GM21447 (cell line): ENCODE measurements around the gene CTBP1.
"Not testable (repeated sequence)": the region's sequence is repeated elsewhere in the genome, so short reads cannot be mapped to it uniquely, and the experiment has no call there.

ENCODE experiments used
- ATAC-seq: cut with Tn5 transposase; IDR thresholded peaks from one replicate; pipeline ENCODE4 v1.9.1; 2021; ENCODE audit not compliant: unreplicated experiment

The CTBP1 gene

DNA sequence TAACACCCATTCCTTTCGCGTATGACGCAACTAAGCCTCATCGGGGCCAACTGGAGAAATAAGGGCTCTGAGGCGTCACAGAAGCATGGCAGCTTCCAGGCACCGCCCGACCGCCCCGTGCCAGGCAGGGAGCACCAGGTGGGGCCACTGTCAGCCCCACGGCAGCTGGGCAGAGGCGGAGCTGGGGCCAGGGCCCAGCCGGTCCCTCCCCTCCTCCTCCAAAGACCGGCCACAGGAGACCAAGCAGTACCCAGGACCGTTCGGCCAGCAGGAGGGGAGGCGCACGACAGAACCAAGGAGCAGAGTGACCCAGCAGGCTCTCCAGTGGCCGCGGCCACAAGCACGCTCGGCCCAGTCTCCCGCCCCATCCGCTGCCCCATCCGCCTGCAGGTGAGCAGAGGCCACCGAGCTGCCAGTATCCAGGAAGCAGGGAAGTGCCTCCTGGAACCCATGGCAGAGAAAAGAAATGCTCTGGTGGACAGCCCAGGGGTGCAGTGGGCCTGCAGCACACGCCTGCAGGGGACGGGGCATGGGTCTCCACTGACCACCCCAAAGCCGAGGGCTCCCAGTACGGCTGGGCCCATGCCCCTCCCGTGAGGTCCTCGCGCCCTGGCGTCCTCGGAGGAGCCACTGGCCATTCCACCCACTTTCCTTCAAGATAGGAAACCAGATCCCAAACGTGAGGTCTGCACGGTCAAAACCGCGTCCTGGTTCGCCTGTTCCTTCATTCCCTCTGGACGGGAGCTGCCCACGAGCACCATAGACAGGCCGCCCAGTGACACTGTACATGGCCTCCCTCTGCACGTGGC lies 9.6 kb downstream of the CTBP1 start:
- no peak for ATAC-seq

DNA sequence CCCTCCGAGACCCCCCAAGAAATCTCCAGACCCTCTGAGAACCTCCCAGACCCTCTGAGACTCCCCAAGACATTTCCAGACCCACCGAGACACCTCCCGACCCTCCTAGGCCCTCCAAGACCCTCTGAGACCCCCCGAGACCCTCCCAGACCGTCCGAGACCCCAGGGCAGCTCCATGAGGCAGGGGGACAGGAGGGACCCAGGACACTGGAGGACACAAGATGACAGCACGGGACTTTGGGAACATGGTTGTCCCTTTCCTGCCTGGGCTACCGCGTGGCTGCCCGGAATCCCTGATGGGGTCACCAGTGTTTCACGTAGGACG lies 10.3 kb downstream of the CTBP1 start:
- no peak for ATAC-seq

DNA sequence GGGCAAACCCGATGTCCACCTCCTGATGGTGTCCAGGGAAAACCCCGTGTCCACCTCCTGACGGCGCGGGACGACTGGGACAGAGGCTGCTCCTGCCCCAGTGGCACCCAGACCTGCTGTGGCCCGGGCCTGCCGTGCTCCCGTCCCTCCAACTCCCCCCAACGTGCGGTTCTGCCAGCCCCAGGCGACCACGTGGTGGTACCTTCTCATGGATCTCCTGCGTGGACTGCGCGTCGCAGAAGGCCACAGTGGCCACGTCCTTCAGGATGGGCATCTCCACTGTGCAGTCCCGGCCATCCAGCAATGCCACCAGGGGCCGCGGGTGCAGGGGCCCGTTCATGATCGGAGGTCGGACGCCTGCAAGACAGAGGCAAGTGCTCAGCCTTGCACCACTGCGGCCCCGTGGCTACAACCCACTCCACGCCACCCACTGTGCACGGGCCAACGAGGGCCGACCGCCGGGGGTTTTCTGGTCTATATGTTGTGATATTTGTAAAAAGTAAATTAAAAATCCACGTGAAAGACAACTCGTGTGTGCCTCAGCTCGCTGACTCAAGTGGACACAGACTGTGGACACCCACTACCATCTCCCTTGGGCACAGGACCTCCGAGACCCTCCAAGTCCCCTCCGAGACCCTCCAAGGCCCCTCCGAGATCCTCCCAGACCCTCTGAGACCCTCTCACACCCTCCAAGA lies 10.8 kb downstream of the CTBP1 start:
- ATAC-seq, result no peak

DNA sequence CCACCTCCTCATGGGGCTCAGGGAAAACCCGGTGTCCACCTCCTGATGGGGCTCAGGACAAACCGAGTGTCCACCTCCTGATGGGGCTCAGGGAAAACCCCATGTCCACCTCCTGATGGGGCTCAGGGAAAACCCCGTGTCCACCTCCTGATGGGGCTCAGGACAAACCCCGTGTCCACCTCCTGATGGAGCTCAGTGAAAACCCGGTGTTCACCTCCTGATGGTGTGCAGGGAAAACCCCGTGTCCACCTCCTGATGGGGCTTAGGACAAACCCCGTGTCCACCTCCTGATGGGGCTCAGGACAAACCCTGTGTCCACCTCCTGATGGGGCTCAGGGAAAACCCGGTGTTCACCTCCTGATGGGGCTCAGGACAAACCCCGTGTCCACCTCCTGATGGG lies 11.7 kb downstream of the CTBP1 start:
- not testable (repeated sequence) for ATAC-seq

DNA sequence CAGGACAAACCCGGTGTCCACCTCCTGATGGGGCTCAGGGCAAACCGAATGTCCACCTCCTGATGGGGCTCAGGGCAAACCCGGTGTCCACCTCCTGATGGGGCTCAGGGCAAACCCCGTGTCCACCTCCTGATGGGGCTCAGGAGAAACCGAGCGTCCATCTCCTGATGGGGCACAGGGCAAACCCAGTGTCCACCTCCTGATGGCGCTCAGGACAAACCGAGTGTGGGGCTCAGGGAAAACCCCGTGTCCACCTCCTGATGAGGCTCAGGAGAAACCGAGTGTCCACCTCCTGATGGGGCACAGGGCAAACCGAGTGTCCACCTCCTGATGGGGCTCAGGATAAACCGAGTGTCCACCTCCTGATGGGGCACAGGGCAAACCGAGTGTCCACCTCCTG lies 12.1 kb downstream of the CTBP1 start:
- not testable (repeated sequence) for ATAC-seq

DNA sequence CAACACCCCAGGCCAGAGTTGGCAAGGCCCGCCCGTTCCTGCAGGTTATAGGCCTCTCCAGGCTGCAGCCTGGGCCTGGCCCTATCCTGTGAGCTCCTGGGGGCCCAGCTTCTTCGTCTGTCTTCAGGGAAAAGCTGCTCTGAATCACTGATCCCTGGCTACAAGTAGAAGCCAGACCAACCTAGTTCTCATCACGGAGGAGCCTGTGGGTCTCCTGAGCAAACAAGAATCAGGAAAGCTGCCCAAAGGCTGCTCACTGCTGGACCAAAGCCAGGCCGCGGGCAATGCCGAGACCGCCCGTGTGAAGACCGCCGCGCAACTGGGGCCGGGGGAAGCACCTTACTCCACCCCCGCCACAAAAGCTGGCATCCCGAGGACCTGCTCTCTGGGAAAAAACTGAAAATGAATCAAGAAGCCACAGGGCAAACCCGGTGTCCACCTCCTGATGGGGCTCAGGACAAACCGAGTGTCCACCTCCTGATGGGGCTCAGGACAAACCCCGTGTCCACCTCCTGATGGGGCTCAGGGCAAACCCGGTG lies 12.8 kb downstream of the CTBP1 start:
- ATAC-seq, result no peak

DNA sequence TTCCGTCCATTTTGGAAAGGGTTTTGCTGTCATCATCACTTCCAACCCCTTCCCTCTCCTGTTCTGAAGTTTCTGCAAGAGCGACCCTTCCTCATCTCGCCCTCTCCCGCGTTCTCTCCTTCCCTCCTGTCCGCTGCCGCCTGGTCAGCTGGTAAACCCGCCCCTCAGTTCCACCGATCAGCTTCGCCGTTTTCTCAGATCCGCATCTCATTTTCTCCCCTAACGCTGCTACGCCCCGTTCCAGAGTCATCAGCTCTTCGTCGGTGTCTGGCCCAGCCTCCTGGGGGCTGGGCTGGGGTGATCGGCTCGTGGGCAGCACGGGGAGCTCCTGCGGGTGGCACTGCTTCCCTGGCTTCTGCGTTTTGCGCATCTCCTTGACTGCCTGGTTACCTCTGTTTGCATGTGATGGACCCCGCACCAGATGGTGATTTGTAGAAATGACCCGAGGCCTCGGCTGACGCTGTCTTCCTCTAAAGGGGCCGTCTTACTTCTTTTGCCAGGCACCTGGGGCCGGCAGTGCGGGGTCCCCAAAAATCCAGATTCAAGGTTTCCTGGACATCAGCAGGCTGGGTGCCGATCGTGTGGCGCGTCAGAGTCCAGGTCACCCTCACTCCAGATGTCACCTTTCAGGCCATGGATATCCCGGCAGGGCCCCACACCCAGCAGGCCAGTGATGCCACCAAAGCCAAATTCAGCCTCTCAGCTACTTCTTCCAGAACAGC lies 13.4 kb downstream of the CTBP1 start:
- no peak for ATAC-seq

DNA sequence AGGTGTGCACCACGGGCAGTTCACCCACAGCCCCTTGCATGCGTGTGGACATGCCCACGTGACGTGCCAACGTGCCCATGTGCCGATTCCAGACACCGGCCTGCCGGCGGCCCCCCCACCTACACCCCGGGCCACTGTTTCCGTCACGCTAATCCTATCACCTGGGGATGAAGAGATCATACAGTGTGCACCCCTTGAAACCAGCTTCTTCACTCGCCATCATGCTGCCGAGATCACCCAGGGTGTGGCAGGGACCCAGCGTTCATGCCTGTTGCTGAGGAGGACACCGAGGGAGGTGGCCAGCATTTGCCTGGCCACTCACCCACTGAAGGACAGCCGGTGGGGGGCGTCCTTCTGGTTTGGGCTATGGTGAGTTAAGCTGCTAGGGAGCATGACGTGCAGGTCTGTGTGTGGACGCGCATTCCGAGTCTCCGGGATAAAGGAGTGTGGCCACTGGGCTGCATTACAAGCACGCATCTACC lies 14.1 kb downstream of the CTBP1 start:
- no peak for ATAC-seq

DNA sequence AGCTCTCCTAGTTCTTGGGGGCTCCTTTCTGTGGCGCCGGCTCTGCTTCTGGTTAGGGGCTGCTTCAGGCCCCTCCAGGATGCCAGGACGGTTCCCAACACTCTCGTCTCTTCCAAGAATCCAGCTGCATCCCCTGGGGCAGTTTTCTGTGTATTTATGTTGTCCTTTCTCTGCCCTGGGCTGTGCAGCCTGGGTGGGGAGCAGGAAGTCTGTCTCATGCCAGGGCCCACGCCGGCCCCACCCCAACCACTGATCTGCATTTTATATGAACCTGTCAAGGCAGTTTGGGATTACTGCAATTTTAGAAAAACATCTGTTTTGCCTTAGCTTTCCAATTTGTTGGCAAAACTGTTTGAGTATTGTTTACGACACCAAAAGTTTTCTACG lies 14.6 kb downstream of the CTBP1 start:
- no peak for ATAC-seq

DNA sequence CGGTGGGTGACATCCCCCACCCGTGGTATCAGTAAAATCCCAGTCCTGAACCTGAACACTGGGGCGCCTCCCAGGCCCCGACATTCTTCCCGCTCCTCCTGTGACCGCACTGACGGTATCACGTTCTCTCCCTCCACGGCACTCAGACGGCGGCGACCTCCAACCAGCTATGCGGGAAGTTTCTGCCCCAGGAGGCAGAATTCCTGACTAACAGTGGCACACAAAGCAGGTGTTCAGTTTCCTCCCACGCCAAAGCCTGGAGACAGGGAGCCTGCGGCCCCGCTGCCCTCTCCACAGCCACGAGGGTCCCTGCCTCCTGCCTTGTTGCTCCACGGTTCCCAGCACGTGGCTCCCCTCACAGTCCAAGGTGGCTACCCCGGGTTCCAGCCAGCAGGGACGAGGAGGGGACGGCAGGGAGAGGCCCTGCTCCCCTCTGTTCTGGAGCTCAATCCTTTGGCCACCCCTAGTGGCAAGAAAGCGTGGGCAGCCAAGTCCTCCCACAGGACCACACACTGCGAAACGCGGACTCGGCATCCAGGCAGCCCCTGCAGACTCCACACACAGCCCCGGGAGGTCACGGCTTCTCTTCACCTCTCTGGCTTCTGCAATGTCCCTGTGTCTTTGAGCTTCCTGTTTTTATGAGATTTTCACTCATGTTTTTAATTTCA lies 15.2 kb downstream of the CTBP1 start:
- no peak for ATAC-seq

DNA sequence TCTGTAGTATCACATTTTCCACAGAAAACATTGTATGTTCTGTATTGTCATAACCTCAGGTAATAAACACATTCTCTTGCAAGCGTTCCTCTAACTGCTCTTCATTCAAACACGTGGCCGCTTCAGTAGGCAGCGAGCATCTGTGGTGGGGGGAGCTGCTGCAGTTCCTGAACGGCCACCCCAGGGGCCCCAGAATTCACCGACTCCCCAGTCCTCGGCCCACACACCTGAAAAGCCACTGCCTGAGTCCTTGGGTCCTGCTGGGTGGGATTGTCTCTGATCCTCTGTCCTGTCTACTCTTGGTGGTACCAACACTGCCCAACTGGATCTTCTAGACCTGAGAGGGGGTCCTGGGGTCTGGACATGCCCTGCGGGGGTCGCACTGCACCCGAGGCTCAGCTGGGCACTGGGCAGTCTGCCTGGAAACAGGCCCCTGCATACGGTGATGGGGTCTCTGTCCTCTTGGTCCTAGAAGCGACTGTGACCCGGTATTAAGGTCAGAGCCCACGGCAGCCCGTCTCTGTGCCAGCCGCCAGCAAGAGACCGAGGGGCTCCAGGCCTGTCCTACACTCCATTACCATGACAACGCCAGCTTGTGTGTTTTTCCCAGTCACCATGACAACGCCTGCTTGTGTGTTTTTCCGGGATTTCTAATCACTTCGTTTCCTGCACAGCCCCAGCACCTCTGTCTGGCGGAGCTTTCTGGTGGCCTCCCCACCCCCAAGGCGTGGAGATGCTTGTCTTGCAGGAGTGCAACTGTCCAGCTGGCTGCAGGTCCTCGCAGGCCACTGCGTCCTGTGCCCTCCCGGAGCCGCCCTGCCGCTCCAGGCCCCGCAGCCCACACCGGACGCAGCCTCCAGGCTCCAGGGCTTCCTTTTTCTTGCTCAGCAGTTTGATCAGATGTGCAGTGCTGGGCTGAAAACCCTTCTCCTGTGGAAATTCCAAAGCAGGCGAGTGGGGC lies 16.0 kb downstream of the CTBP1 start:
- ATAC-seq, result no peak

DNA sequence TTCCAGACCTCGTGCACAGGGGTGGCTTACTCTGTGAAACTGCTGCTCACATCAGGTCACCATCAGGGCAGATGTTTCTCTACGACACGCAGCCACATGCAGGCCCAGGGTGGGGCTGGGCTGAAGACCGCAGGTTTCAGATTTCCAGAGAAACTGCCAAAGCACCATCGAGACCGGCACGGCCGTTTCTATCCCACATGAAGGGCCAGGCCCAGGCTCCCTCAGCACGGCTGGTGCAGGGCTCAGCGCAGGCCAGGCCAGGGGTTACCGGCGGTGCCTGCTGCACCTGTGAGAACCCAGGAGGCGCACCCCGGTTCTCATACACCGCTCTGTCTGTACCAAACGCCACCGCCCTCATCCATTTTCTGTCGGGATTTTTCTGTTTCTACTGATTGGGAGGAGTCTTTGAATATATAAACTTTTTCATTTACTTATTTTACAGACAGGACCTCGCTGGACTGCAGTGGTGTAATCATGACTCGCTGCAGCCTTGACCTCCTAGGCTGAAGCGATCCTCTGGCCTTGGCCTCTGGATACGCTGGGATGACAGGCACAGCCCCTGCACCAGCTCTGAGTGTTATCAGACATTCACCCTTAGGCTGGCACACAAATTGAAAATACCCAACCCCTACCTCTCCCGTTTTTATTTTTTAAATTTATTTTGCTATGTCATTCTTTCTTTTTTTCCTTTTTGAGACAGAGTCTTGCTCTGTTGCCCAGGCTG lies 17.1 kb downstream of the CTBP1 start:
- ATAC-seq, result no peak

DNA sequence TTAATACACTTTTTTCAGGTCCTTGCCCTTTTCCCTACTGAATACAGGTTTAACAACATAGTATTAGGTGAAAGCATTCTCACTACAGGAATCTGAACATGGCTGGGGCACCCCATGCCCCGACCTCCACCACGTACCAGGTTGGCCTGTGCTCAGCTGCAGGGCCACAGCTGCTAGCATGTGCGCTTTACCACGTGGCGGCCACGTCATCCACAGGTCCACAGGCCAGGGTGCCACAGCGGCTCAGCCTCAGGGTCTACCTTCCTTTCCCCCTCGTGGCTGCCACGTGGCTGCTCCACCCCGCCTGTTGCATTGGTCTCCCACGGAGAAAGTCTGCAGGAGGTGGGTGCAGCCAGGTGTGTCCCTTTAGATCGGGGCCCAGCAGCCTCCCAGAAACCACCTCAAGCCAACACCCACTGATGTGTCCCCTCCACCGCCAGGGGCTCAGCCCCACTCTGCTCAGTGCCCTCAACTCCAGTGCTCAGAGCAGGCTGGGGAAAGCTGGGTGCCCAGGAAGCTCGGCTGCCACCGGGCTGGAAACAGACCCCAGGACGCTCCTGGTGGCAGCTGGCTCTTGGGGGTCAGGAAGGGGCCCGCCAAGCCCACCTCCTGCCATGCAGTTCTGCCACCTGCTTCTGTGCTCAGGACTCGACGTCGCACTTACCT lies 17.8 kb downstream of the CTBP1 start:
- ATAC-seq, result no peak

DNA sequence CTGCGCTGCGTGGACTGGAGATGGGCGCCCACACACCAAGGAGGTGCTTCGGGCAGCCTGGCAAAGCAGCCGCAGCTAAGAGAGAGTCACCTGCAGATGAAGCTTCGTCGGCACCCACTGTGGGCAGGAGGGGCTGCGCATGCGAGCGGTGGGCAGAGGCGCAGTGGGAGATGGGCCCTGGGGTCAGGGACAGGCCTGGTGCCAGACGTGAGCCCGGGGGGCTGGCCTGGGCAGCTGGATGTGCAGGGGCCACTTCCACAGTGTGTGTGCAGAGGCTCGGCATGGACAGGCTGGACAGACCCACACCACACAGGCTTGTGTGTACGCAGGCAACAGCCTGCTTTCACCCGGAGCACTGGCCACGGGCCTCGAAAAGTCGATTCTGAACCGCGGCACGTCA lies 18.6 kb downstream of the CTBP1 start:
- no peak for ATAC-seq

DNA sequence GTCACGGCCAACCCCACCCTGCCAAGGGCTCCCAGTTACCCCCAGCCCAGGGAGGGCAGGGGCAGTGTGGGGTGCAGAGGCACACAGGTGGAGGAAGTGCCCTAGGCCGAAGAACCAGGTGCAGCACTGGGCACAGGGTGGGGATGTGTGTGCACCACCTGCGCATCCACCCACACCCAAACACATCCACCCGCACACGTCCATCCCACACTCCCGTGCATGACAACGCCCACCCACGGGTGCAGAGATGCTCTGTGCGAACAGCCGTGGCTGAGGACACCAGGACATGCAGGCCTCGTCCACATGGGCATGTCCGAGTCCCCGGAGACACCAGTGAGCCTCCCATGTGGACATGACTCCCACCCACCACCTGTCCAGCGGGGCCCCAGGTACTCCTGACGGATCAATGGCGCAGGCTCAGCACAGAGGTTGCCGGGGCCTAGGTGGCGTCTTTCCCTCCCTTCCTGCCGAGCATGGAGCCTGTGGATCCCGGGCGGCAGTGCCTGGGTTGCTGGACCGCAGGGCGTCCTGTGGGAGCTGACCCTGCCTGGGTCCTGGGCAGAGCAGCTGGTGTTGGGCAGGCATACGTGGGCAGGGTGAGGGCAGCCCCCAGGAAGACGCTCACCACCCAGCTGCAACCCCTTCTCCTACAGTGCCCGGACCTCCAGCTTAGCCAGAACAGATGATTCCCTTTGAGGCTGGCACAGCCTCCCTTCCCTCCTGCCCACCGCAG lies 19.6 kb downstream of the CTBP1 start:
- ATAC-seq, result no peak

DNA sequence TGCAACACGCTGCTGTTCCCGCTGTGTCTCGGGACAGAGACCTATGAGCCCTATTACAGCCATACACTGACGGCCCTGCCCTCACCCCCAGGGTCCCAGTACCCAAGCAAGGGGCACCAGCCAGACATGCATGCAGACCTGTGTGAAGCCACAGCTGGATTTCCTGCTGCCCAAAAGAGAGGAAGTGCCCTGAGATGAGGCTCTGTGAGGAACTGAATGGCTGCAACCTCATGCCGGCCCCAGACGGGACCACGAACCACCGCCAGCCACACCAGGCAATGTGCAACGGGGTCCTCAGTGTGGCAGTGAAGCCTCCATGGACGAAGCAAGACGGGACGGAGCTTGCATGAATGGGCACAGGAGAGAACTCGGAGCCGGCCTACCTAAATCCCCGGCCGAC lies 21.1 kb downstream of the CTBP1 start:
- no peak for ATAC-seq

DNA sequence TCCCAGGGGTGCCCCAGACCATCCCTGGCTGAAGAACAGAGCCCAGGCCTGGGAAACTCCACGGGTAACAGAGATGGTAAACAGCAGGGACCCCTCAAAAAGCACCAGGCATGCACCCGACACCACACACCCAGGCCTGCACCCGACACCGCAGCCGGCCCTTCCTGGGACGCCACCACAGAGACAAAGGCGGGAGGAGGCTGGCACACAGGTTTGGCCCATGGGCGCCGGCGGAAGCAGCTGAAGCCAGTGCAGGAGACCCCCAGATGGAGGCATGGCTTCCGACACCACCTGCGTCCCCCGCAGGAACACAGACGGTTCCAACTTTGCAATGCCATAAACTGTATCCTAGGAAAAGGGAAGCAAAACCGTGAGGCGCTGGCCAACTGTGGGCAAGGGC lies 22.3 kb downstream of the CTBP1 start:
- no peak for ATAC-seq

DNA sequence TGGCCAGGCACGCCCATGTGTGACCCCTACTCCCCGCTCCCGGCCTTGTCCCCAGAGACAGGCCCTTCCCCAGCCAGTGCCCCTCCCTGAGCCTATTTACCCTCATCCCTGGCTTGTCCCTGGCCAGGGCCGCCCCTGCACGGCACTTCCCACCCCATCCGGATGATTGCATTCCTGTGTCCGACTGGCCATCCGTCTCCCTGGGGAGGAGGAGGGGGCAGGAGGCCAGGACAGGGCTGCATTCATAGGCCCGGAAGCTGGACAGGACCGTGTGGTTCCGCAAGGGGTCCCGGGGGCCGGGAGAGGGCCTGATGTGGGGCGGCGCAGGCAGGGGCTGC lies 22.8 kb downstream of the CTBP1 start:
- ATAC-seq, result no peak
